HUES64 (cell line): Measurements from ENCODE around the gene GRK5.

Experiments
- H3K27ac ChIP-seq: 2 replicates; pipeline ENCODE4 v1.7.0; 2013; ENCODE audit warnings: low read depth, low read length, inconsistent platforms
- H3K27me3 ChIP-seq: 2 replicates; pipeline ENCODE4 v1.6.1; 2013; ENCODE audit warnings: mild to moderate bottlenecking, low read length; ENCODE audit not compliant: insufficient read depth
- H3K36me3 ChIP-seq: 2 replicates; pipeline ENCODE4 v1.6.1; 2013; ENCODE audit warnings: mild to moderate bottlenecking, low read length; ENCODE audit not compliant: insufficient read depth
- H3K4me1 ChIP-seq: 2 replicates; pipeline ENCODE4 v1.6.1; 2013; ENCODE audit warnings: mild to moderate bottlenecking, low read length, moderate library complexity; ENCODE audit not compliant: insufficient read depth
- H3K4me3 ChIP-seq: 2 replicates; pipeline ENCODE4 v1.5.1; 2013; ENCODE audit warnings: mild to moderate bottlenecking, low read length, moderate library complexity
- H3K9ac ChIP-seq: 2 replicates; pipeline ENCODE4 v1.6.1; 2013; ENCODE audit warnings: mild to moderate bottlenecking, low read depth, low read length
- H3K9me3 ChIP-seq: 2 replicates; pipeline ENCODE4 v1.6.1; 2013; ENCODE audit warnings: low read depth, low read length; ENCODE audit not compliant: insufficient read depth
- WGBS: fragments of 150-250, 120-280 bp; methylation state at CpG from one replicate; pipeline ENCODE4 v1.1.7; 2013; ENCODE audit warnings: missing lambda C conversion rate; 5-methylcytosine and 5-hydroxymethylcytosine counted together

The GRK5 gene

DNA sequence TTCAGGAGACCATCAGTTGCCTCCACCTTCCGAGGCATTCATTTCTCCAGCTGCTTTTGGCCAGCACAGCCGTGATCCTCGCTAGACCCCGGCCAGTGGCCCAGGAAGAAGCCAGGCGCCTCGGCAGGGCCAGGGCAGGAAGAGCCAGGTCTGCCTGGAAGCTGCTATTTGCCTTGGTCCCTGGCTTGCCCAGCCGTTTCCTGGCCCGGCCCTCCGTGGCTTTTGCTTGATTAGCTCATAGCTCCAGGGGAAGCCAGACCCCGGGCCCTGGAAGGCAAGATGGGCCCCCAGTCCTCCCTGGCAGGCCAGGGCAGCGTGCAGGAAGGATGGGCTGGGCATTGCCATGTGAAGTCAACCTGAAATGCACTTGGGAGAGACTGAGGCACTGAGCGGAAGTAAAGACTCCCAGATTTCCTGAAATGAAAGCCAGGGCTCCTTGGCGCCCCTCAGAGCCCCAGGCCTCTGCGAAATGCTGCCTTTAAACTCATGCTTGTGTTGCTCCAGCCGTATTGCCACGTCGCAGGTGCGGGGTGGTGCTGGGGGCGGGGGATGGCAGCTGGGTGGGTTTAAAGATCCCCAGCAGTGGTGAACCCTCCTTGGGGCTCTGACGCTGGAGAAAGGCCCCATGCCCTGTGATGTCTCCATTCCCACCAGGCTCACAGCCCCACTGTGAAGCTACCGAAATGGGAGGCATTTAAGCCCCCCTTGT, 160.6 kb downstream of the GRK5 start:
- 91% methylated on average over 21 of the region's 21 CpGs for whole genome bisulfite sequencing
- no peak overlapping the region for H3K27ac ChIP-seq
- no peaks in the 10 kb centered on the region for H3K36me3 ChIP-seq
- no peaks in the 10 kb centered on the region for H3K27me3 ChIP-seq
- no peaks in the 10 kb centered on the region for H3K9me3 ChIP-seq
- no peak overlapping the region for H3K9ac ChIP-seq
- no peak overlapping the region for H3K4me3 ChIP-seq
- H3K4me1 ChIP-seq = no peaks in the 10 kb centered on the region

DNA sequence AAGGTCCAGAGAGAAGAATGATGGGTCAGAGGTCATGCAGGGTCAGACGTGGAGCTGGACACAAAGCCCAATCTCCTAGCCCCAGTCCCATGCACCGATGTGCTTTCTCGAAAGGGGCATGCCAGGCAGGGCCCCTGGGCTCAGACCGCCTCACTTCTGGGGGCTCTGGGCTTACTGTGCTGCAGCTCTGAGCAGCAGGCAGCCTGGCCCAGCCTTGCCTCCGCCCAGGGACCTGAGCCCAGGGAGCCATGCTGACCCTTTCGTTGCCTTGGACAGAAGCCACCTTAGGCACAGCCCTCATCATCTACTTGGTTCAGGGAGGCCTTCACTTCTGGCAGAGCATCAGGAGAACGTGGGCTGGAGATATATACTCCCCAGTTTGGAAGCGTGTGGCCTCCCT, 161.2 kb downstream of the GRK5 start:
- WGBS = 92% methylated on average over 8 of the region's 8 CpGs
- Histone ChIP-seq H3K9ac (no peak overlapping the region), H3K4me3 (no peak overlapping the region), H3K4me1 (no peaks in the 10 kb centered on the region), H3K27ac (no peak overlapping the region), H3K9me3 (no peaks in the 10 kb centered on the region), H3K27me3 (no peaks in the 10 kb centered on the region), H3K36me3 (no peaks in the 10 kb centered on the region)

DNA sequence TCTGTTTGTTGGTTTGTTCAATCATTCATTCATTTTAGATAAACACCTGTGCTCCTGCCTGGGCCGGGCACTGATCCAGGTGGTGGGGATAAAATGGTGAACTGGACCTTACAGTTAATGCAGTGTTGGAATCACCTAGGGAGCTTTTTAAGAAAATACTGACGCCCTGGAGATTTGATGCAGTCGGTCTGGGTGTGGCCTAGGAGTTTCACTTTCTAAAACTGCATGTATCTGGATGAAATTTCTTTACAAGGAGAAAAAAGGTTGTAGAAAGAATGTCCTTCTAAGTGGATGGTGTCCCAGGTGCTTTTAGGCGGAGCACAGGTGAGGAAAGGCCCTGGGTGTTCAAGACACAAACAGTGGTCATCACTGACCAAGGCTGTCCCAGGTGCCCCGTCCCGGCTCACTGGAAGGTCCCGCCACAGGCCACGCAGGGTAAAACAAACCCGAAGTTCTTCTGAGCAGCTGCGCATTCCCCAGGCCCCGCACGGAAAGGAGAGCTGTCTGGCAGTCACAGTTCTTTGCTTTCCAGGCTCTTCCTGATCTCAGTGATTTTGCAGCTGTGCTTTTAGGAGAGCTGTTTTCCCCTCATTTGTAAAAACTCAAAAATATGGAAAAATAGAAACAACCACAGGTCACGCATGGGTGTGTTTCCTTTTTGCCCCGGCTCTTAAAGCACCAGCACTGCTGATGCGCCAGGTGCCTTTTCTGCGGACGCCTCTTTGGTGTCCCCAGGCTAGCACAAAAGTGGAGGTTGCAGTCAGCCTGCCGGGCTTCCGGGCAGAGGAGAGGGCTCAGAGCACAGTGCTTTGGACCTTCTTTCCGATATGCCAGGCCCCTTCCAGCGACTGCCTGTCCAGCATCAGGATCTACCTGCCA, 161.9 kb downstream of the GRK5 start:
- Histone ChIP-seq H3K36me3 (no peaks in the 10 kb centered on the region), H3K4me3 (no peak overlapping the region), H3K4me1 (no peaks in the 10 kb centered on the region)

DNA sequence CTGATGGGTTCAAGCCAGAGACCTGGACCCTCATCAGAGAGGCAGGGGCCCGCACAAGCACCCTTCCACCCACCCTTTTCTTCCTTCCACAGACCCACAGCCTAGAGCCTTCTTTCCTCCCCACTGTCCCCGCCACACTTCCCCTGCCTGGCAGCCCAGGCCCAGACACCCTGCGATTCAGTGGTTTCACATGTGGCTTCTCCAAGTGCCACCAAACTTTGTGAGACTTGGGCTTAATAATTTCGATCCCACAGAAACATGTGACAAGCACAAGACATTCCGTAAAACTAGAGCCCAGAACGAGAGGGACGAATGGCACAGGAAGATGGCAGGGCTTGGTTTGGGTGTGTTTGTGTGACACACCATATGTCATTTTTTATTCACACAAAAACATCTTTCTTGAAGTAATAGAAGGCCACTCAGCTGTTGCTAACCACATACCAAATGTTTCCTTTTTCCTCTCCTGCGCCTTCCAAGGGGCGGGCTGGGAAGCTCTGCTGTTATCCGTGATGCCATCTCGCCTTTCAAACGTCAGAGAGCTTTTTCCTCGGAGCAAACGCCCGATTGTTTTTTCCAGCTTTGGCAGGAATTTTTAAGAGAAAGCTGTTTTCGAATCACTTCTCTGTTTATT, 162.9 kb downstream of the GRK5 start:
- no peaks in the 10 kb centered on the region for H3K36me3 ChIP-seq
- 90% methylated on average over 16 of the region's 16 CpGs for WGBS
- H3K27me3 ChIP-seq = no peaks in the 10 kb centered on the region
- no peaks in the 10 kb centered on the region for H3K4me1 ChIP-seq
- no peak overlapping the region for H3K4me3 ChIP-seq
- no peak overlapping the region for H3K27ac ChIP-seq
- no peaks in the 10 kb centered on the region for H3K9me3 ChIP-seq
- no peak overlapping the region for H3K9ac ChIP-seq

More for the DNA sequence above, 161.9 kb downstream of the GRK5 start:
- no peak overlapping the region for H3K9ac ChIP-seq
- 90% methylated on average over 21 of the region's 21 CpGs for WGBS
- no peak overlapping the region for H3K27ac ChIP-seq
- no peaks in the 10 kb centered on the region for H3K9me3 ChIP-seq
- no peaks in the 10 kb centered on the region for H3K27me3 ChIP-seq

DNA sequence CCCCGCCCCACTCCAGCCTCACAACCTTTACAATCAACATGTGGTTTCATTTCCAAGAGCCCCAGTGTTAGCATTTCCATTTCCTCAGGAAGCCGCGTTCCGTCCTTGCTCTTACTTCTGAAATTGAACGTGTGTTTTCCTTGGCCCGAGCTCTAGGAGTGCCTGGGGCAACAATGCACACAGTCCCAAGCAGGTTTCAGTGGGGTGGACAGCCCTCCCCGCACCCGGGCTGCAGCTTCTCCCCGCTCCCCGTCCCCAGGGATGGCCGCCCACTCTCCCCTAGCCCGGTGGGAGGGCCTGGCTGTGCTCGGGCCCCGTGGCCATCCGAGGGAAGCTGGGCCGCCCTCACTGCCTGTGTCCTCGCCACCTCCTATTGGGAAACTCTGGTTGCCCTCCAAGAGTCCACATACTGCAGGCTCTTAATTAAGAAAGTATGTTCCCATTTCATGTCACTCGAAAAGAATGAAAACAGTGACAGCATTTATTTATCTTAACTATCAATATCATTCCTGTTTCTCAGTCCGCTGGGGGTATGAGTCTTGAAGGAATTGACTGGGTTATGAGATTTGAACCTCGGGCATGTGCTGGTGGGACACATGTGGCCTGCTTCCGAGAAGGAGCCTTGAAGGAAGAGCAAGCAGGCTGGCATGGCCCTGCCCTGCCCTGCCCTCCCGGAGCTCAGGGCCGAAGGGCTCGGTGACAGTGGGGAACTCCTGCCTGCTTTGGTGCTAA, 163.8 kb downstream of the GRK5 start:
- WGBS = 82% methylated on average over 24 of the region's 24 CpGs
- H3K36me3 ChIP-seq = no peaks in the 10 kb centered on the region
- no peak overlapping the region for H3K27ac ChIP-seq
- no peak overlapping the region for H3K9ac ChIP-seq
- H3K9me3 ChIP-seq = no peaks in the 10 kb centered on the region
- H3K27me3 ChIP-seq = no peaks in the 10 kb centered on the region
- no peak overlapping the region for H3K4me3 ChIP-seq
- H3K4me1 ChIP-seq = no peaks in the 10 kb centered on the region

DNA sequence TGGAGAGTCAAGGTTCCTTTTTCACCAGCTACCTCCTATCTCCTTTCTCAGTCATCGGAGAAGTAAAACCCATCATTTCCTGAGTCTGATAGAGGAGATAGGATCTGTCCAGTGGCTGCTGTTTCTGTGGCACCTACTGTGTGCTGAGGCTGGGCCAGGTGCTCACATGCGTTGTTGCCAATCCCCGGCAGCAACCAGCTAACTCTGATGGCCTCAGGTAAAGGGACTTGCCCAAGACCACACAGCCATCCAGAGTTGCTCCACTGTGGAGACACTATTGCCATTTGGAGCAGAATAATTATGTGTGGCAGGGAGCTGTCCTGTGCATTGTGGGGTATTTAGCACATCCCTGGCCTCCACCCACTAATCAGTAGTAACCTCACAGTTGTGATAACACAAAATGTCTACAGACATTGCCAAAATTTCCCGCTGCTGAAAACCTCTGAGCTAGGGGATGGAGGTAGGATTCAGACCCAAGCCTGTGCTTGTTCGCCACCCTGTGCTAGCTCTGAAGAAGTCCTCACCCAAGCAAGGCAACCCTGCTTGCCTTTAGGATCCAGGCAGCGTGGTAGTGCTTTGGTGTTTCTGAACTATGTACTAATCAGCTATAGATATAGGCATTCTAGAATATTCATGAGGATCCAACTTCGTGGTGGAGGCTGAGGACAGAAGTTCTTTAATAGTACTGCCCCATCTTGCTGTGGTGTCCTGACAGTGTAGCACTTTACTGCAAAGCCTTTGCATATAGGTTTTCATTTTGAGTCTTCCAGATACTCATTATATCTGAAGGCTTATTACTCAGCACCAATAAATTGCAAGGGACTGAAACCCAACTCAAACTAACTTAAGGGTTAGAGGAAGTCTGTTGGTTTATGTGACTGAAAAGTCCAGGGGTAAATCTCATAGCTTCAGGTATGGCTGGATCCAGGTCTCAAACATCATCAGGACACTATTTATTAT, 164.6 kb downstream of the GRK5 start:
- Histone ChIP-seq H3K9me3 (no peaks in the 10 kb centered on the region), H3K36me3 (no peaks in the 10 kb centered on the region), H3K4me3 (no peak overlapping the region), H3K27ac (no peak overlapping the region), H3K4me1 (no peaks in the 10 kb centered on the region), H3K27me3 (no peaks in the 10 kb centered on the region), H3K9ac (no peak overlapping the region)
- WGBS = 82% methylated on average over 7 of the region's 7 CpGs

DNA sequence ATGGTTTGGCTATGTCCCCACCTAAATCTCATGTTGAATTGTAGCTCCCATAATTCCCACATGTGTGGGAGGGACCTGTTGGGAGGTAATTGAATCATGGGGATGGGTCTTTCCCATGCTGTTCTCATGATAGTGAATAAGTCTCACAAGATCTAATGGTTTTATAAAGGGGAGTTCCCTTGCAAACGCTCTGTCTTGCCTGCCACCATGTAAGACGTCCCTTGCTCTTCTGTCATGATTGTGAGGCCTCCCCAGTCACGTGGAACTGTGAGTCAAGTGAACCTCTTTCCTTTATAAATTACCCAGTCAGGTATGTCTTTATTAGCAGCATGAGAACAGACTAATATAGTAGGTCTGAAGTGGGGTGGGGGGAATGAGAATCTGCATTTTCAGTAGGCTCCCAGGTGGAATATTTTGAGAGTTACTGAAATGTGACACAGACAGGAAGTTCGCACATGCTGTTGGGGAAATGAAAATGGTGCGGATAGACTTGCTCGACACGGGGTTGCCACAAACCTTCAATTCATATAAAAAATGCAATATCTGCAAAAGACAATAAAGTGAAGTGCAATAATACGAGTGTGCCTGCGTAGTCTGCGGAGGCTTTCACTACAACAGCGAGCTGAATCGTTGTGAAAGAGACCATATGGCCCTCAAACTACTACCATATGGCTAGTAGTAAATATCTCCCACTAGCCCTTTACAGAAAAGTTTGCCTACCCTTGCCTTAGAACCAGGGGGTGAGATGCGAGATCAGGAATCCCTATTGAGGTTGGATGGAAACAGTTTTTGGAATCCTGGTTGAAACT, 166.1 kb downstream of the GRK5 start:
- no peaks in the 10 kb centered on the region for H3K9me3 ChIP-seq
- H3K27ac ChIP-seq = no peak overlapping the region
- H3K4me1 ChIP-seq = no peaks in the 10 kb centered on the region
- WGBS = 96% methylated on average over 10 of the region's 13 CpGs
- no peaks in the 10 kb centered on the region for H3K36me3 ChIP-seq
- H3K27me3 ChIP-seq = no peaks in the 10 kb centered on the region
- H3K9ac ChIP-seq = no peak overlapping the region
- H3K4me3 ChIP-seq = no peak overlapping the region

DNA sequence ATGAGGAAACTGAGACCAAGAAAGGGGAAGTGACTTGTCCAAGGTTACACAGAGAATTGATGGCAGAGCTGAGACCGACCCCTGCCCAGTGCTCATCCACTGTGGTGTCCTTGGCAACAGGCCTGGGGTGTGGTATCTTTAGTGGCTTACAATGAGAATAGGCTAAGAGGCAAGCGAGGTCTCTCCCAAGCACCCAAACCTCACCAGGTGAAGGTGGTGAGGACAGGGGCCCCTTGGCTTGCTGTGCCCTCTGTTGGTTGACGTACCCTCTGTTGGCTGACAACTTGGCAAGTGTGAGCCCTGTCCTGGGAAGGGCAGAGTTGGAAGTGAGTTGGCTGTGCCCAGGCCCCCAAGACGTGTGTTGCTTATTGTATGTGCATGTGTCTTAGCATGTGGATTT, 166.9 kb downstream of the GRK5 start:
- Histone ChIP-seq H3K27me3 (no peaks in the 10 kb centered on the region), H3K9ac (no peak overlapping the region), H3K4me1 (no peaks in the 10 kb centered on the region), H3K4me3 (no peak overlapping the region), H3K9me3 (no peaks in the 10 kb centered on the region), H3K27ac (no peak overlapping the region), H3K36me3 (no peaks in the 10 kb centered on the region)
- WGBS = 89% methylated on average over 4 of the region's 4 CpGs

DNA sequence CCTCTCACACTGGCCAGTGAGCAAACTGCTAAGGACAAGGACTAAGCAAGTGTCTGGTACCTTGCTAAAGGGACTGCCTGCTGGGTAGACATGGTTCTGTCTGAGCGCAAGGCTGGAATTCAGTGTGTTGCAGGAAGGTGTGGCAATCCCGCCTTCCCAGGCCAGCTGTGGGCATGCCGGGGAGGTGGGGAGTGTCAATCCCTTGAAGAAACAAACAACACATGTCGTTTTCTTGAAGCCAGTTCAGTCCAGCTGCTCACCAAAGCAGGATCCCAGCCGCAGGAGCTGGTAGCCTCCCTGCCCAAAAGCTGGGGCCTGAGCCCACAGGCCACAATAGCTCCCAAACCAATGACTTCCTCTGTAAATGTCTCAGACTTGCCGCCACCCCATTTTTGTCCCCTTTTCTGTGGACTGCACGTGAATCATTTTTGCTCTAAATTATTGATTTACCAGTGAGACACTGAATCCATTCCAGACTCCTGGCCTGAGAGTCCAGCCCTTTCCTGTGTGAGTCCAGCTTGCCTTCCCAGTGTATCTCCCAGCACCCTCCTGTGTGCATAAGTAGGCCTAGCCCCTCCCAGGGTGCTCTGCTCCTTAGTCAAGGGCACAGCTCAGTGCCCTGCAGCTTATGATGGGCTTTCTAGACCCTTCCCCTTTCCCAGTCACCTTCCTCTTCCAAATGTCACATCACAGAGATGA, 168.4 kb downstream of the GRK5 start:
- Histone ChIP-seq H3K4me1 (no peaks in the 10 kb centered on the region), H3K27ac (no peak overlapping the region), H3K9me3 (no peaks in the 10 kb centered on the region), H3K36me3 (no peaks in the 10 kb centered on the region), H3K27me3 (no peaks in the 10 kb centered on the region), H3K4me3 (no peak overlapping the region), H3K9ac (no peak overlapping the region)
- WGBS = 79% methylated on average over 7 of the region's 7 CpGs
